DOHH2 (cell line): ENCODE data around the gene CPEB3.

Experiments
- CTCF ChIP-seq: fragments of 200-600 bp; sonication (generic); IDR thresholded peaks from one replicate; pipeline ENCODE4 v1.5.1; 2014; ENCODE audit warnings: antibody characterized with exemption, mild to moderate bottlenecking, low read depth, low read length; ENCODE audit not compliant: poor library complexity, severe bottlenecking
- EZH2phosphoT487 ChIP-seq: fragments of 200-600 bp; sonication (generic); IDR thresholded peaks from 2 replicates; pipeline ENCODE4 v1.6.1; 2017; ENCODE audit warnings: borderline replicate concordance, mild to moderate bottlenecking, antibody characterized with exemption, low read length, moderate library complexity, mixed read lengths

GRCh38 chr10:92110039-92110794, 180.7 kb downstream of the CPEB3 start:
- TF ChIP-seq CTCF (no peak), EZH2phosphoT487 (no peak)
